ENCODE results near the gene MAP2K2.

DNA sequence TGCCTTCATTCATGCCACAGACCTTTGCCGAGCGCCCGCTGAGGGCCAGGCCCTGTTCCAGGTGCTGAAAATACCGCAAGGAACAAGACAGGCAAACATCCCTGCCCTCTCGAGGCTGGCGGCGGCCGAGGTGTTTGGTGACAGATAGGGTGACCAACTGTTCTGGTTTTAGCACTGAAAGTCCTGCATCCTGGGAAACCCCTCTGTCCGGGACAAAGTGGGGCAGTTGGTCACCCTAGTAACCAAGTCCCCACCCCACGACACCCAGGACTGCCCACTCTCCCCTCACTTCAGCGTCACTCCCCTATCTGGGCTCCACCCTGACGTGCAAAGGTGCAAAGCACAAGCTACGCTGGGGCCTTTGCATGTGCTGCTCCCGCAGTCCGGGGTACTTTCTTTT lies 74.5 kb downstream of the MAP2K2 start:
- TF ChIP-seq ZBTB7A (tag by site-specific recombination; IDR thresholded peaks at IDR 0.05; ENCODE audit: low read depth) (no peak), SCRT2 (tag by site-specific recombination; IDR thresholded peaks at IDR 0.05) (no peak), TCF7L2 (IDR thresholded peaks at IDR 0.05; ENCODE audit: borderline replicate concordance, low read depth, low read length) (no peak), CTCF (tag by site-specific recombination; IDR thresholded peaks at IDR 0.05) (no peak), HOXA7 (CRISPR knock-in tag; IDR thresholded peaks at IDR 0.05; ENCODE audit: borderline replicate concordance) (no peak), REST (tag by site-specific recombination; IDR thresholded peaks at IDR 0.05) (peak; percentile 83), ZBTB8A (tag by site-specific recombination; IDR thresholded peaks at IDR 0.05) (no peak), KLF7 (tag by site-specific recombination; IDR thresholded peaks at IDR 0.05; ENCODE audit: borderline replicate concordance) (no peak), ZNF660 (tag by site-specific recombination; IDR thresholded peaks at IDR 0.05) (no peak), MYNN (tag by site-specific recombination; IDR thresholded peaks at IDR 0.05; ENCODE audit: borderline replicate concordance) (no peak), ZNF2 (tag by site-specific recombination; IDR thresholded peaks at IDR 0.05) (no peak), ZFP69B (tag by site-specific recombination; IDR thresholded peaks at IDR 0.05) (no peak)

Measured in HEK293 (cell line).